Fibroblast of lung (primary cell): ENCODE measurements around the gene DCLK2. TPM values are rescaled to one million over a fixed set of nuclear protein-coding genes. Genes with fewer than 3 reads are reported as not detected.

Experiments
- DNase-seq, 2 donors: peaks; one replicate each; pipeline versions ENCODE4 v3.0.0 to v3.0.0-alpha.2; 2010; ENCODE audit warnings: low read depth in 2 of 2
- H2AFZ ChIP-seq: 2 replicates; pipeline ENCODE4 v1.5.1; 2012; ENCODE audit warnings: low read length, control low read depth, inconsistent platforms
- H3K27ac ChIP-seq: 2 replicates; pipeline ENCODE4 v1.5.1; 2011; ENCODE audit warnings: low read length, control low read depth; ENCODE audit not compliant: insufficient read depth
- H3K27me3 ChIP-seq: 2 replicates; pipeline ENCODE4 v1.5.1; 2011; ENCODE audit warnings: mild to moderate bottlenecking, low read length; ENCODE audit not compliant: control insufficient read depth, insufficient read depth
- H3K36me3 ChIP-seq: 2 replicates; pipeline ENCODE4 v1.5.1; 2011; ENCODE audit warnings: low read length; ENCODE audit not compliant: control insufficient read depth, insufficient read depth
- H3K4me1 ChIP-seq: 2 replicates; pipeline ENCODE4 v1.5.1; 2011; ENCODE audit warnings: low read length; ENCODE audit not compliant: control insufficient read depth, insufficient read depth; ENCODE audit errors: extremely low read depth
- H3K4me2 ChIP-seq: 2 replicates; pipeline ENCODE4 v1.5.1; 2011; ENCODE audit warnings: low read length, control low read depth; ENCODE audit not compliant: insufficient read depth; ENCODE audit errors: extremely low read depth
- H3K4me3 ChIP-seq, 4 experiments: fragments of 200-600 bp in 1 of 4; sonication (generic) in 1 of 4; replicated peaks in 1 of 4; 2 replicates each; pipeline ENCODE4 v1.5.1; 2011 to 2016; ENCODE audit warnings: low read length in 4 of 4, low read depth in 3 of 4, mild to moderate bottlenecking in 3 of 4, control low read depth in 2 of 4, inconsistent platforms in 1 of 4, mixed read lengths in 1 of 4; ENCODE audit not compliant: insufficient read depth in 1 of 4; ENCODE audit errors: control extremely low read depth in 1 of 4
- H3K79me2 ChIP-seq: 2 replicates; pipeline ENCODE4 v1.5.1; 2012; ENCODE audit warnings: mild to moderate bottlenecking, low read length, inconsistent platforms; ENCODE audit not compliant: control insufficient read depth, insufficient read depth
- H3K9ac ChIP-seq: 2 replicates; pipeline ENCODE4 v1.5.1; 2011; ENCODE audit warnings: mild to moderate bottlenecking, low read length, control low read depth; ENCODE audit not compliant: insufficient read depth
- H3K9me3 ChIP-seq: 2 replicates; pipeline ENCODE4 v1.5.1; 2012; ENCODE audit warnings: low read depth, low read length; ENCODE audit not compliant: control insufficient read depth, insufficient read depth
- H4K20me1 ChIP-seq: 2 replicates; pipeline ENCODE4 v1.5.1; 2011; ENCODE audit warnings: low read length; ENCODE audit not compliant: control insufficient read depth, insufficient read depth; ENCODE audit errors: extremely low read depth
- CTCF ChIP-seq, 2 donors: IDR thresholded peaks in 1 of 2; conservative IDR thresholded peaks in 1 of 2; 1 replicate in 1 of 2; 2 replicates in 1 of 2; pipeline ENCODE4 v1.5.1; 2011 to 2012; ENCODE audit warnings: low read length in 2 of 2, control low read depth in 1 of 2, inconsistent platforms in 1 of 2, low read depth in 1 of 2, mild to moderate bottlenecking in 1 of 2
- EZH2 ChIP-seq: IDR thresholded peaks from 2 replicates; pipeline ENCODE4 v1.5.1; 2012; ENCODE audit warnings: low read length, control low read depth, mild to moderate bottlenecking; ENCODE audit errors: missing control alignments
- polyA plus RNA-seq, 2 donors: library from polyadenylated mRNA; depleted of rRNA in 1 of 2; stranded (reverse) in 1 of 2; unstranded in 1 of 2; fragments of >200 nt; gene quantifications; 2 replicates each; pipeline ENCODE4 v1.2.1, GENCODE V29; 2011 to 2012; ENCODE audit warnings: missing spikeins in 1 of 2
- total RNA-seq: library from RNA; depleted of rRNA; stranded (reverse); fragments of >200 nt; gene quantifications from 2 replicates; pipeline ENCODE4 v1.2.1, GENCODE V29; 2014

The DCLK2 gene
- total and polyA plus RNA-seq, 2 donors (not counting 1 experiment from before 2014, with no cell fraction given): 3.8 to 14.0 TPM

- H3K27ac ChIP-seq: no peak overlapping the region
Observed at GRCh38 chr4:150268444-150268843, 190.2 kb downstream of the DCLK2 start.

DNA sequence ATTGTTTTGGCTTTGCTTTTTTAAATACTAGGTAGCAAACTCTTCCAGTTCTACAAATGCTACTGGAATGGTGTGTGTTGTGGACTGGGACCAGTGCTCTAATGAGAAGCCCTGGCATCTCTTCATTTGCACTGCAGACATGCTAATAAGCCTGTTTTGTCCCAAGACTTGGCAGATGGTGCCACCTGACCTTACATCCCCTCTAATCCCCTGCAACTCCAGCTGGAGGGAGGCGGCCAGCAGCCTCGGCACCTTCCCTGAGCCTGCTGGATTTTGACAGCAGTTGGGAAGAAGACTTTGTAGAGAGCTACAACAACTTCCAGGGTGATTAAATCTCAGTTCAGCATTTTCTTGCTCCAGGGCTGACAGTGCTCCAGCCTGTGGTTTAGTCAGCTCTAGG is 200.0 kb downstream of the DCLK2 start:
- no peaks in the 10 kb centered on the region for H3K9me3 ChIP-seq
- no peak overlapping the region for H3K9ac ChIP-seq
- peaks cover 20% of the 10 kb centered on the region for H3K4me1 ChIP-seq
- H3K79me2 ChIP-seq: no peaks in the 10 kb centered on the region
- no peaks in the 10 kb centered on the region for H3K27me3 ChIP-seq
- TF ChIP-seq EZH2 (no peak), CTCF (conservative IDR thresholded peaks at IDR 0.05 in 1 of 2, IDR thresholded peaks at IDR 0.05 in 1 of 2; ENCODE audit: low read depth in 1 of 2, low read length in 2 of 2) (no peak)
- no peak overlapping the region for H3K27ac ChIP-seq
- H3K4me2 ChIP-seq: no peak overlapping the region
- no peaks in the 10 kb centered on the region for H3K36me3 ChIP-seq
- H3K4me3 ChIP-seq: no peak overlapping the region
- DNase-seq: no peak
- H4K20me1 ChIP-seq: no peaks in the 10 kb centered on the region
- no peak overlapping the region for H2AFZ ChIP-seq

More at GRCh38 chr4:150268444-150268843, 190.2 kb downstream of the DCLK2 start:
- Histone ChIP-seq H3K36me3 (no peaks in the 10 kb centered on the region), H3K79me2 (no peaks in the 10 kb centered on the region), H3K4me3 (no peak overlapping the region), H3K4me1 (peaks cover 7% of the 10 kb centered on the region), H4K20me1 (no peaks in the 10 kb centered on the region), H3K27me3 (no peaks in the 10 kb centered on the region), H3K4me2 (no peak overlapping the region), H3K9me3 (no peaks in the 10 kb centered on the region), H2AFZ (no peak overlapping the region), H3K9ac (no peak overlapping the region)
- peak in 1 of 2 donors; percentile 40 for DNase-seq
- TF ChIP-seq CTCF (conservative IDR thresholded peaks at IDR 0.05 in 1 of 2, IDR thresholded peaks at IDR 0.05 in 1 of 2; ENCODE audit: low read depth in 1 of 2, low read length in 2 of 2) (no peak), EZH2 (no peak)

DNA sequence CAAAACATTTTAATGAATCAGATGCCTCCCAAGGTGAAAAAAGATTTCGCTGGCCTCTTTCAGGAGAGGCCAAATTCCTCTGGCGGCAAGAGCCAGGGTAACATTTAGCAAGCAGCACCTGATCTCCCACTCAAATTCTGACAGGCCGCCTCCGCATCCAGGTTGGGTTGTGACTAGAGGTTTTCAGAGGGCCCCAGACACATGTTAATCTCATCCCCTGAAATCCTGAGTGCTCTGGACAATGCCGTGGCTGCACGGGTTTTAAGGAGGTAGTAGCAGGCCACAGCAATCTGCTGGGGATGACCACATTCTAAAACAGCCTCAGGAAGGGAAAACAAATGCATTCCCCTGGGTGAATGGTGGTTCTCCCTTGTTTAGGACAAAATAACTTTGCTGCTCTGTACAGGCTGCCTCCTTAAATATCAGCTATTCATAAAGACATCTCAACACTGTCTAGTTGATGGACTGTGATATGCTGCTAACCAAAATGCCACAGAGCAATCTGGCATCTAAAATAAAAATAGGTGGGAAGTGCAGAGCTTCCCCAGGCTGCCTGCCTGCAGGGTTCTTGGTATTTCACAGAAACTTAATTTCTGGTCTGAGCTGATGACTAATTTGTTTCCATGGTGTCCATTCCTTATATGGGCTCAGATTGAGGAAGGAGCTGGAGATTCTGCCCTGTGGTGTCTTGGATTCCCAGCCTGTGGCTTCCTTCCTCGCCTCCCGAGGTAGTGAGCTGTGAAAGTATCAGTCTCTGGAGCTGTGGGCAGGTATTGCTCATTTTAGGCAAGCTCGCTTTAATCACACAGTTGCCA is 202.0 kb downstream of the DCLK2 start:
- TF ChIP-seq EZH2 (no peak), CTCF (conservative IDR thresholded peaks at IDR 0.05 in 1 of 2, IDR thresholded peaks at IDR 0.05 in 1 of 2; ENCODE audit: low read depth in 1 of 2, low read length in 2 of 2) (no peak)
- Histone ChIP-seq H3K27ac (peak overlapping the region; percentile 53), H3K4me1 (peaks cover 27% of the 10 kb centered on the region), H3K79me2 (no peaks in the 10 kb centered on the region), H3K4me2 (peak overlapping the region; percentile 63), H2AFZ (peak overlapping the region; percentile 22), H3K27me3 (no peaks in the 10 kb centered on the region), H3K4me3 (no peak overlapping the region), H3K9ac (no peak overlapping the region), H4K20me1 (no peaks in the 10 kb centered on the region), H3K36me3 (no peaks in the 10 kb centered on the region), H3K9me3 (no peaks in the 10 kb centered on the region)
- DNase-seq: peak; percentile 73 to 97
